ENCODE results near the gene PSMB7.

The PSMB7 gene

DNA sequence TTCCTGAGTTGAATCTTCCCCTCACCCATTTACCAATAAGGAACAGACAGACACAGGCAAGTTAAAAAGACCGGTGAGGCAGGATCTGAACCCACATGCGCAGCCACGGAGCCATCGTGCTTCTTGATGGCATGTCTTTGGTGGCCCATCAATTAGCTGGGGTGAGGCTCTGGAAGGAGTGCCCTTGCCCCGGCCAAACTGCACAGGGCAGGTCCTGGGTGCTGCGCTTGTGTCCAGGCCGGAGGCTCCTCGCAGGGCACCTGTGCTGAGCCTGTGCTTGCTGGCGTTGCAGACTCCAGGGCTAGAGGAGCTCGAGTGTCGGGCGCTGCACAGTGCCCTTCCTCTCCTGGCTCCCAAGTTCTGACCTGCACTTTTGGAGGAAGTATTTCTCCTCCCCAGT lies 66.4 kb downstream of the PSMB7 start:
- Histone ChIP-seq H3K36me3 (peaks cover 16% of the 10 kb centered on the region), H3K27me3 (no peaks in the 10 kb centered on the region), H3K4me3 (ENCODE audit: low read depth, low read length) (no peak overlapping the region), H3K4me1 (peaks cover 7% of the 10 kb centered on the region), H3K9me3 (no peaks in the 10 kb centered on the region)
- TF ChIP-seq, protein P1, sequence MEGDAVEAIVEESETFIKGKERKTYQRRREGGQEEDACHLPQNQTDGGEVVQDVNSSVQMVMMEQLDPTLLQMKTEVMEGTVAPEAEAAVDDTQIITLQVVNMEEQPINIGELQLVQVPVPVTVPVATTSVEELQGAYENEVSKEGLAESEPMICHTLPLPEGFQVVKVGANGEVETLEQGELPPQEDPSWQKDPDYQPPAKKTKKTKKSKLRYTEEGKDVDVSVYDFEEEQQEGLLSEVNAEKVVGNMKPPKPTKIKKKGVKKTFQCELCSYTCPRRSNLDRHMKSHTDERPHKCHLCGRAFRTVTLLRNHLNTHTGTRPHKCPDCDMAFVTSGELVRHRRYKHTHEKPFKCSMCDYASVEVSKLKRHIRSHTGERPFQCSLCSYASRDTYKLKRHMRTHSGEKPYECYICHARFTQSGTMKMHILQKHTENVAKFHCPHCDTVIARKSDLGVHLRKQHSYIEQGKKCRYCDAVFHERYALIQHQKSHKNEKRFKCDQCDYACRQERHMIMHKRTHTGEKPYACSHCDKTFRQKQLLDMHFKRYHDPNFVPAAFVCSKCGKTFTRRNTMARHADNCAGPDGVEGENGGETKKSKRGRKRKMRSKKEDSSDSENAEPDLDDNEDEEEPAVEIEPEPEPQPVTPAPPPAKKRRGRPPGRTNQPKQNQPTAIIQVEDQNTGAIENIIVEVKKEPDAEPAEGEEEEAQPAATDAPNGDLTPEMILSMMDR (IDR thresholded peaks at IDR 0.05; ENCODE audit: low read depth, low read length), result no peak
- DNase-seq, result peak; percentile 3

DNA sequence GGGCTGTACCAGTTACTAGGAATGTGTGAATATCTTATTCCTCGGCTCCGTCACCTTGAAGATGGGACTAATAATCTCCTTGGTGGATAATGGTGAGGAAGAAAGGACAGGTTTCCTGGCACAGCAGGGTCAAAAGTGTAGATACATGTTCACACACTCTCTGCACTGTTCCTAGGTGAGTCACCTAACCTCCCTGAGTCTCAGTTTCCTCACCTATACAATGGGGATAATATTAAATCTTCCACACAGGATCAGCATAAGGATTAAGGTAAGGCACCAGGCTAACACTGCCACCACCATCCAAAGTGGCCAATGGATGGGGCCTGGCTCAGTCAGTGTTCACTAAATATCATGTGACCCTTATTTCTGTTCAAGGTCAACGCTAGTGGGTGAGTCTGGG lies 66.9 kb downstream of the PSMB7 start:
- Histone ChIP-seq H3K4me1 (peaks cover 12% of the 10 kb centered on the region), H3K36me3 (peaks cover 16% of the 10 kb centered on the region), H3K4me3 (ENCODE audit: low read depth, low read length) (no peak overlapping the region), H3K27me3 (no peaks in the 10 kb centered on the region), H3K9me3 (no peaks in the 10 kb centered on the region)
- TF ChIP-seq, protein P1 (IDR thresholded peaks at IDR 0.05; ENCODE audit: low read depth, low read length), result no peak
- no peak for DNase-seq

DNA sequence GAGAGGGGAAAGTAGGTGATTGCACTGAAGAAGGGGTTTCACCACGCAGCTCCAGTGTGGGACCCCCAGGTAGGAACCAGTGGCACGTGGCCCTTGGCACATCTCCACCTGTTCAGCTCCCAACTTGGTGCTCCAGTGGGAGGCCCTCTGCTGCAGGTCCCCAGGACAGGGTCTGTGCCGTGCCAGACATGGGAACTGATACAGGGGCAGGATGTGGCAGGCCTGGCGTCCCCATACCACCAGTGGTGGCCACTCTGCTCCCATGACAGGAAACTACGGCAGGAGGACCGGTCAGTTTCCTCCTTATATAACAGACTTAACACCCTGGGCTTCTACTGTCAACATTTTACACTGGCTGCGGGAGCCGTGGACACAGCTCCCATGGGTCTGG lies 67.3 kb downstream of the PSMB7 start:
- Histone ChIP-seq H3K4me3 (ENCODE audit: low read depth, low read length) (no peak overlapping the region), H3K9me3 (no peaks in the 10 kb centered on the region), H3K4me1 (peaks cover 13% of the 10 kb centered on the region), H3K36me3 (peaks cover 16% of the 10 kb centered on the region), H3K27me3 (no peaks in the 10 kb centered on the region)
- TF ChIP-seq, protein P1 (IDR thresholded peaks at IDR 0.05; ENCODE audit: low read depth, low read length), result no peak
- DNase-seq, result peak; percentile 8

GRCh38 chr9:124347206-124347967 lies 67.9 kb downstream of the PSMB7 start:
- Histone ChIP-seq H3K4me3 (ENCODE audit: low read depth, low read length) (no peak overlapping the region), H3K36me3 (peaks cover 13% of the 10 kb centered on the region), H3K27me3 (no peaks in the 10 kb centered on the region), H3K9me3 (no peaks in the 10 kb centered on the region), H3K4me1 (peaks cover 13% of the 10 kb centered on the region)
- DNase-seq, result peak; percentile 42
- TF ChIP-seq, protein P1 (IDR thresholded peaks at IDR 0.05; ENCODE audit: low read depth, low read length), result no peak

- peaks cover 6% of the 10 kb centered on the region for H3K36me3 ChIP-seq
- DNase-seq, result peak; percentile 9
- no peaks in the 10 kb centered on the region for H3K9me3 ChIP-seq
- no peak overlapping the region for H3K4me3 ChIP-seq (ENCODE audit: low read depth, low read length)
- TF ChIP-seq, protein P1 (IDR thresholded peaks at IDR 0.05; ENCODE audit: low read depth, low read length), result no peak
- peaks cover 13% of the 10 kb centered on the region for H3K4me1 ChIP-seq
- H3K27me3 ChIP-seq, result no peaks in the 10 kb centered on the region
Measured at GRCh38 chr9:124346347-124347163, 68.7 kb downstream of the PSMB7 start.

All from BE2C (cell line).